ENCODE results near the gene RAD21L1.

RAD21L1 gene

DNA sequence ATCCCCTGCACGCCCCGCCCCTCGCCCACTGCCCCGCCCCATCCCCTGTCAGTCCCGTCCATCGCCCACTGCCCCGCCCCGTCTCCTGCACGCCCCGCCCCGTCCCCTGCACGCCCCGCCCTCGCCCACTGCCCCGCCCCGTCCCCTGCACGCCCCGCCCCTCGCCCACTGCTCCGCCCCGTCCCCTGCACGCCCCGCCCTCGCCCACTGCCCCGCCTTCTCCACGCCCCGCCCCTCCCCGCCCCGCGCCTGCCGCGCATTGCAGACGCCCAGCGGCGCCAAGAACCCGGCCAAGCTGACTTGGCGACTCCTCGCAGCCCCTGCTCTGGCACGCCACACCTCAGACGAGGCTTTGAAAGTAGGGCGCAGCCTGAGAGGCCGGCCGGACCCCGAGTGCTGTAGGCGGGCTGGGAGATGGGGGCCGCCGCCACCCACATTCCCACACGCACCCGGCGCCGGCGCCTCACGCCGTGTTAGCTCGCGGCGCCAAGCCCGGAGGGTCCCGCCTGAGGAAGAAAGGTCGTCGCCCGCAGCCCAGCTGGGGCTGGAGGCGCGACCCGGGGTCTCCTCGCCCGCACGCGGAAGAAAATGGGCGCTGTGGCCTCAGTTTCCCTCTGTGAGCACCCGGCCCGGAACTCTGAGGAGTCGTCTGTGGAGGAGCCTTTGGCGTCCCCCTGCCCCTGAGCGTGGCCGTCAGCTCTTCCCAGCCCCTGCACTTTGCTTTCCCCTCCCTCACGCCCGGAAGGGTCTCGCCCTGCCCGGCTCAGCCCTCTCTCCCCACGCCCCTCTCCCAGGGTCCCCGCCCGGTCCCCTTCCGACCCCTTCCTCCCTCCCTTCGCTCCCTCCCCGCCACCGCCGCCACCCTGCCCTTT is at the start of gene RAD21L1:
Gene RAD21L1 (plus strand): TSS at position 262 of the 872 bp plus-strand sequence. CDS start 2,410 bp downstream, outside the sequence.
- Histone ChIP-seq H3K27ac (ENCODE audit: low read depth in 2 of 2, low read length in 2 of 2) (peak within 1 kb of the TSS in 1 of 2 donors; percentile 23), H3K36me3 (ENCODE audit: control insufficient read depth in 2 of 2, insufficient read depth in 2 of 2, low read length in 2 of 2) (no peaks in the 10 kb centered on the region), H3K9ac (ENCODE audit: low read depth in 1 of 2, low read length in 2 of 2) (peak within 1 kb of the TSS; percentile 26 to 59), H3K27me3 (ENCODE audit: control insufficient read depth in 2 of 2, insufficient read depth in 2 of 2, low read length in 2 of 2) (peaks cover 12 to 13% of the 10 kb centered on the region in 2 donors), H3K4me3 (ENCODE audit: low read length in 2 of 2) (peak within 1 kb of the TSS; percentile 66 to 67), H3K4me1 (ENCODE audit: control insufficient read depth in 2 of 2, insufficient read depth in 2 of 2, low read length in 2 of 2) (peaks cover 4 to 10% of the 10 kb centered on the region in 2 donors), H3K9me3 (ENCODE audit: control insufficient read depth in 2 of 2, low read length in 2 of 2) (no peaks in the 10 kb centered on the region)

DNA sequence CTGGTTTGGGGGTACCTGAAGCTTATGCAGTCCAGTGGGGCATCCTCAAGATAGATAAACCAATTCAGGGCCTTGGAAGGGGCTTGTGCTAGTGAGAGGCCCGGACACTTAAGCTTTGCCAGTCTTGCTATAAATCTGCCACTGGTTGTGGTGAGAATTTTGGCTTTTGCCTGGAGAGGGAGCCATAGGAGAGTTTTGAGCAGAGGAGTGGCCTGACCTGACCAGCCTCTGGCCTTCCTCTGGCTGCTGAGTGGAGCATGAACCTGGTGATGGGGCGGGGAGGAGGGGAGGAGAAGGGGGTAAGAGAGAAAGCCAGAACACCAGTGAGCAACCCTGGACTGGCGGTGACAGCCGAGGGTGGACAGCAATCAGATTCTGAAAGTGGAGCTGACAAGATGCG is 48.2 kb upstream of the RAD21L1 start:
- no peak overlapping the region for H3K27ac ChIP-seq (ENCODE audit: low read depth in 2 of 2, low read length in 2 of 2)
- peaks cover 4 to 12% of the 10 kb centered on the region in 2 donors for H3K36me3 ChIP-seq (ENCODE audit: control insufficient read depth in 2 of 2, insufficient read depth in 2 of 2, low read length in 2 of 2)
- H3K27me3 ChIP-seq (ENCODE audit: control insufficient read depth in 2 of 2, insufficient read depth in 2 of 2, low read length in 2 of 2) = no peaks in the 10 kb centered on the region
- H3K4me3 ChIP-seq (ENCODE audit: low read length in 2 of 2) = no peak overlapping the region
- H3K9ac ChIP-seq (ENCODE audit: low read depth in 1 of 2, low read length in 2 of 2) = no peak overlapping the region
- H3K4me1 ChIP-seq (ENCODE audit: control insufficient read depth in 2 of 2, insufficient read depth in 2 of 2, low read length in 2 of 2) = no peaks in the 10 kb centered on the region
- no peaks in the 10 kb centered on the region for H3K9me3 ChIP-seq (ENCODE audit: control insufficient read depth in 2 of 2, low read length in 2 of 2)

GRCh38 chr20:1178103-1178502 is 47.7 kb upstream of the RAD21L1 start:
- Histone ChIP-seq H3K4me1 (ENCODE audit: control insufficient read depth in 2 of 2, insufficient read depth in 2 of 2, low read length in 2 of 2) (no peaks in the 10 kb centered on the region), H3K9me3 (ENCODE audit: control insufficient read depth in 2 of 2, low read length in 2 of 2) (no peaks in the 10 kb centered on the region), H3K27me3 (ENCODE audit: control insufficient read depth in 2 of 2, insufficient read depth in 2 of 2, low read length in 2 of 2) (peaks cover 0 to 1% of the 10 kb centered on the region in 2 donors), H3K4me3 (ENCODE audit: low read length in 2 of 2) (no peak overlapping the region), H3K27ac (ENCODE audit: low read depth in 2 of 2, low read length in 2 of 2) (no peak overlapping the region), H3K9ac (ENCODE audit: low read depth in 1 of 2, low read length in 2 of 2) (no peak overlapping the region), H3K36me3 (ENCODE audit: control insufficient read depth in 2 of 2, insufficient read depth in 2 of 2, low read length in 2 of 2) (peaks cover 4 to 7% of the 10 kb centered on the region in 2 donors)

DNA sequence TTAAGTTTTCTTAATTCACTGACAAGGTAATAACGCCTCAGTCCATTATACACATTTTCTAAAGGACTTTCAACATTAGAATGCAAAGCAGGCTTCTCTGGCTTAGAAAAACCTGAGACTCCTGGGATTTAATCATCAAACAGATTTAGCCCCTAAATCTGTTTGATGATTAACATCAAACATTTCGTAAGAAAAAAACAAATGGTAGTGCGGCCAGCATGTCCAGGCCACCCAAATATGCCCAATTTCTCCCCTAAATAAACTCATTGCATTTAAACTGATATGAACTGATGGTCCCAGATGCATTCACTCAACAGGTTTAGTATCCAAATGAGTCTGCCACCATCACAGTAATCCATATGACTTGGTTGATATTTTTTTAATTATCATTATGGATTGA is 47.2 kb upstream of the RAD21L1 start:
- H3K9ac ChIP-seq (ENCODE audit: low read depth in 1 of 2, low read length in 2 of 2) = no peak overlapping the region
- no peak overlapping the region for H3K4me3 ChIP-seq (ENCODE audit: low read length in 2 of 2)
- peaks cover 4% of the 10 kb centered on the region in 2 donors for H3K27me3 ChIP-seq (ENCODE audit: control insufficient read depth in 2 of 2, insufficient read depth in 2 of 2, low read length in 2 of 2)
- H3K36me3 ChIP-seq (ENCODE audit: control insufficient read depth in 2 of 2, insufficient read depth in 2 of 2, low read length in 2 of 2) = peaks cover 4 to 6% of the 10 kb centered on the region in 2 donors
- H3K27ac ChIP-seq (ENCODE audit: low read depth in 2 of 2, low read length in 2 of 2) = no peak overlapping the region
- H3K9me3 ChIP-seq (ENCODE audit: control insufficient read depth in 2 of 2, low read length in 2 of 2) = no peaks in the 10 kb centered on the region
- H3K4me1 ChIP-seq (ENCODE audit: control insufficient read depth in 2 of 2, insufficient read depth in 2 of 2, low read length in 2 of 2) = no peaks in the 10 kb centered on the region

DNA sequence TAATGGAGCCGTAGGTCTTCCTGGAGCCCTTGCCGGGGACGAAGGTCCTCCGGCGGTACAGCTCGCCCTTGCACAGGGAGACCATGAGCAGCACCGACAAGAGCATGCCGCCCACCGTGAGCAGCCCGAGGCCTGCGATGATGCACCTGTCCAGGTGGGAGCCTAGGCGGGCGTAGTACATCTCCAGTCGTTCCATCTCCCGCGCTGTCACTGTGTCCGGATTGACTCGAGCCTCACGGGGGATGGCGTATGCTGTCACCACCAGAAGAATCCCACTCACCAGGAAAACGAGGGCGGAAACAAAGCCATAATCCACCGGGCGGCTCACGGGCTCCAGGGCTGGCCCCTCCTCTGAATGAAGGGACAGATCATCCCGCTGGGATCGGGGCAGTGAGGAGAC is 44.9 kb upstream of the RAD21L1 start:
- Histone ChIP-seq H3K36me3 (ENCODE audit: control insufficient read depth in 2 of 2, insufficient read depth in 2 of 2, low read length in 2 of 2) (peaks cover 0 to 4% of the 10 kb centered on the region in 2 donors), H3K9me3 (ENCODE audit: control insufficient read depth in 2 of 2, low read length in 2 of 2) (no peaks in the 10 kb centered on the region), H3K9ac (ENCODE audit: low read depth in 1 of 2, low read length in 2 of 2) (no peak overlapping the region), H3K4me1 (ENCODE audit: control insufficient read depth in 2 of 2, insufficient read depth in 2 of 2, low read length in 2 of 2) (peaks cover 4 to 8% of the 10 kb centered on the region in 2 donors), H3K4me3 (ENCODE audit: low read length in 2 of 2) (no peak overlapping the region), H3K27ac (ENCODE audit: low read depth in 2 of 2, low read length in 2 of 2) (no peak overlapping the region), H3K27me3 (ENCODE audit: control insufficient read depth in 2 of 2, insufficient read depth in 2 of 2, low read length in 2 of 2) (peaks cover 11 to 13% of the 10 kb centered on the region in 2 donors)

DNA sequence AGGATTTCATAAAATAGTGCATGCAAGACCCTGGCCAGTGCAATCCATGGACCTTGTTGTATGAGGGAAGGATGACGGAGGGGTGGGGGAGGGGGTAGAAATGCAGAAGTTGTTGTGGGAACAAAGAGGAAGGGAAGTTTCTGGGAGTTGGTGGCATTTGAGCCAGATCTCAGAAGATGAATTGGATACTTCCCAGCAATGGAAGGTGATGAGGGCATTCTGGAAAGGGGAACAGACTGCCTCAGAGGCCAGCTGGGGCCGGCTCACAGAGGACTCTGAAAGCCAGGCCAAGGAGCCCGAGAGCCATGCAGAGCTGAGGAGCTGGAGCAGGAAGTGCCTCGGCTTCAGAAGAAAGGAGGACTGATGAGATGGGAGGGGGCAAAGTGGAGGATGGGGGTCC is 43.7 kb upstream of the RAD21L1 start:
- Histone ChIP-seq H3K4me3 (ENCODE audit: low read length in 2 of 2) (no peak overlapping the region), H3K9me3 (ENCODE audit: control insufficient read depth in 2 of 2, low read length in 2 of 2) (no peaks in the 10 kb centered on the region), H3K4me1 (ENCODE audit: control insufficient read depth in 2 of 2, insufficient read depth in 2 of 2, low read length in 2 of 2) (peaks cover 6 to 18% of the 10 kb centered on the region in 2 donors), H3K27me3 (ENCODE audit: control insufficient read depth in 2 of 2, insufficient read depth in 2 of 2, low read length in 2 of 2) (peaks cover 11 to 13% of the 10 kb centered on the region in 2 donors), H3K27ac (ENCODE audit: low read depth in 2 of 2, low read length in 2 of 2) (no peak overlapping the region), H3K9ac (ENCODE audit: low read depth in 1 of 2, low read length in 2 of 2) (no peak overlapping the region), H3K36me3 (ENCODE audit: control insufficient read depth in 2 of 2, insufficient read depth in 2 of 2, low read length in 2 of 2) (peaks cover 0 to 4% of the 10 kb centered on the region in 2 donors)

DNA sequence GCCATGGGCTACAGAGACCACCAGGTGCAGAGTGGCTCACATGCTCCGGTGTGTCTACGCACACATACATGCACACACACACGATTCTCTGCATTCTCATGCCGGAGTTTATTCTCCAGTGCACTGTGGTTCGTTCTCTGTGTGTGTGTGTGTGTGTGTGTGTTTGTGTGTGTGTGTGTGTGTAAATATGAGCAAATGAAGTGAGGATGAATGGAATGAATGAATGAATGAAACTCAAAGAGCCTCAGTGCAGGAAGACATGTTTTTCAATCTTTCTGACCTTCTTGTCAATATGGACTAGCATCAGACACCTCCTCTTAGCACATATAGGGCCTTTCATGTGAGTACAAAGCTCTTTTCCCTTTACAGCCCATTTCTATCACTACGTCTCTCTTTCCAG is 42.7 kb upstream of the RAD21L1 start:
- H3K27me3 ChIP-seq (ENCODE audit: control insufficient read depth in 2 of 2, insufficient read depth in 2 of 2, low read length in 2 of 2) = peaks cover 11 to 13% of the 10 kb centered on the region in 2 donors
- H3K4me3 ChIP-seq (ENCODE audit: low read length in 2 of 2) = no peak overlapping the region
- no peak overlapping the region for H3K9ac ChIP-seq (ENCODE audit: low read depth in 1 of 2, low read length in 2 of 2)
- H3K9me3 ChIP-seq (ENCODE audit: control insufficient read depth in 2 of 2, low read length in 2 of 2) = no peaks in the 10 kb centered on the region
- H3K27ac ChIP-seq (ENCODE audit: low read depth in 2 of 2, low read length in 2 of 2) = no peak overlapping the region
- peaks cover 6 to 27% of the 10 kb centered on the region in 2 donors for H3K4me1 ChIP-seq (ENCODE audit: control insufficient read depth in 2 of 2, insufficient read depth in 2 of 2, low read length in 2 of 2)
- peaks cover 0 to 2% of the 10 kb centered on the region in 2 donors for H3K36me3 ChIP-seq (ENCODE audit: control insufficient read depth in 2 of 2, insufficient read depth in 2 of 2, low read length in 2 of 2)

DNA sequence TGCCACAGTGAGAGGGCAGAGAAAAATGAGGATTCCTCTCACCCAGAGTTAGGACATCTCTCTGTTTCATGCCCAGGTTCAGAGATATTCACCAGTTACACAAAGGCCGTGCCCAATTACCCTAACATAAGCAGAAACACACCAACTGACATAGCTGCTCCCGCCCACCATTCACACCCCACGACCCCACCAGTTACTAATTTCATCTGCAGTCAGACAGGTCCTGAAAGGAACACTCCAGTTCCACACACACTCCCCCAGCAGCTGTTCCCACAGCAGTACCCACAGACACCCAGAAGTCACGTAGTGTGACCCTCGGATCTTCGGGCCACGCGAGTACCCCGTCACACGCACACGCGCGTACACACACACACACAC is 41.6 kb upstream of the RAD21L1 start:
- peak overlapping the region in 1 of 2 donors; percentile 57 for H3K4me3 ChIP-seq (ENCODE audit: low read length in 2 of 2)
- no peaks in the 10 kb centered on the region for H3K36me3 ChIP-seq (ENCODE audit: control insufficient read depth in 2 of 2, insufficient read depth in 2 of 2, low read length in 2 of 2)
- H3K4me1 ChIP-seq (ENCODE audit: control insufficient read depth in 2 of 2, insufficient read depth in 2 of 2, low read length in 2 of 2) = peaks cover 6 to 30% of the 10 kb centered on the region in 2 donors
- H3K9me3 ChIP-seq (ENCODE audit: control insufficient read depth in 2 of 2, low read length in 2 of 2) = no peaks in the 10 kb centered on the region
- H3K27ac ChIP-seq (ENCODE audit: low read depth in 2 of 2, low read length in 2 of 2) = no peak overlapping the region
- peaks cover 11 to 13% of the 10 kb centered on the region in 2 donors for H3K27me3 ChIP-seq (ENCODE audit: control insufficient read depth in 2 of 2, insufficient read depth in 2 of 2, low read length in 2 of 2)
- H3K9ac ChIP-seq (ENCODE audit: low read depth in 1 of 2, low read length in 2 of 2) = no peak overlapping the region

- Histone ChIP-seq H3K27me3 (ENCODE audit: control insufficient read depth in 2 of 2, insufficient read depth in 2 of 2, low read length in 2 of 2) (peaks cover 11 to 13% of the 10 kb centered on the region in 2 donors), H3K36me3 (ENCODE audit: control insufficient read depth in 2 of 2, insufficient read depth in 2 of 2, low read length in 2 of 2) (no peaks in the 10 kb centered on the region), H3K9ac (ENCODE audit: low read depth in 1 of 2, low read length in 2 of 2) (no peak within 1 kb of the TSS), H3K4me3 (ENCODE audit: low read length in 2 of 2) (peak within 1 kb of the TSS; percentile 26 to 57), H3K27ac (ENCODE audit: low read depth in 2 of 2, low read length in 2 of 2) (no peak within 1 kb of the TSS), H3K9me3 (ENCODE audit: control insufficient read depth in 2 of 2, low read length in 2 of 2) (no peaks in the 10 kb centered on the region), H3K4me1 (ENCODE audit: control insufficient read depth in 2 of 2, insufficient read depth in 2 of 2, low read length in 2 of 2) (peaks cover 6 to 30% of the 10 kb centered on the region in 2 donors)
These were observed 41.1 kb upstream of the RAD21L1 start, which contains the start of gene TMEM74B for GRCh38 chr20:1184638-1185315. Gene TMEM74B (minus strand): TSS chr20:1184981. CDS start chr20:1183801, 1,180 bp downstream.

DNA sequence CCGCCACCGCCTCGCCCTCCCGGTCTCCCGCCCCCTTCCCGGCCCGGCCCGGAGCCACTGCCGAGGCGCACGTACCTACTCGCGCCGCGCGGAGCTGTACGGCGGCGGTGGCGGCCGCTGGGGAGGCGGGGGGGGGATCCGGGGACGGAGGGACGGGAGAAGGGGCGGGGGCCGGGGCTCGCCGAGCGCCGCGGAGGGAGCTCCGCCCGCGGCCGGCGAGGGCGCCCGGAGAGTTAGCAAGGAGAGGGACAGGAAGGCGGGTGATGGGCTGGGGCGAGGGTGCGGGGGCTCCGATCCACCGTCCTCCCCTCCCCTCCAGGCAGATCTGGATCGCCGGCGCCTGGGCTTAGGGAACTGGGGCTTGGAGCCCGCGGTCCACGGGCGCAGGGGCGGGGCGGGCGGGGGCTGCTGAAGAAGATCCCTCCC is 40.5 kb upstream of the RAD21L1 start:
- Histone ChIP-seq H3K27me3 (ENCODE audit: control insufficient read depth in 2 of 2, insufficient read depth in 2 of 2, low read length in 2 of 2) (peaks cover 11 to 13% of the 10 kb centered on the region in 2 donors), H3K36me3 (ENCODE audit: control insufficient read depth in 2 of 2, insufficient read depth in 2 of 2, low read length in 2 of 2) (no peaks in the 10 kb centered on the region), H3K27ac (ENCODE audit: low read depth in 2 of 2, low read length in 2 of 2) (no peak overlapping the region), H3K4me3 (ENCODE audit: low read length in 2 of 2) (peak overlapping the region in 1 of 2 donors; percentile 57), H3K9ac (ENCODE audit: low read depth in 1 of 2, low read length in 2 of 2) (no peak overlapping the region), H3K9me3 (ENCODE audit: control insufficient read depth in 2 of 2, low read length in 2 of 2) (no peaks in the 10 kb centered on the region), H3K4me1 (ENCODE audit: control insufficient read depth in 2 of 2, insufficient read depth in 2 of 2, low read length in 2 of 2) (peaks cover 6 to 30% of the 10 kb centered on the region in 2 donors)

Data from mucosa of rectum (tissue), 2 donors.